Spleen (tissue), 7 donors: Measurements from ENCODE around the gene APBB1IP.

ENCODE experiments used
- CTCF ChIP-seq, 11 experiments: fragments of 200-600 bp in 7 of 11; fragments of 450-650 bp in 4 of 11; sonication (generic) in 4 of 11; IDR thresholded peaks in 8 of 11; conservative IDR thresholded peaks in 3 of 11; 1 replicate in 7 of 11; 2 replicates in 4 of 11; pipeline versions ENCODE4 v1.4.0 to v1.8.0; 2016 to 2021; ENCODE audit warnings: antibody characterized with exemption in 11 of 11, inconsistent platforms in 4 of 11, mild to moderate bottlenecking in 1 of 11
- POLR2AphosphoS5 ChIP-seq, 3 donors: sonication (generic); formaldehyde crosslinking; IDR thresholded peaks; one replicate each; pipeline ENCODE4 v1.5.1; 2017; ENCODE audit warnings: antibody characterized with exemption in 3 of 3
- donor health status: DM: no; HTN: no; CAD: no; lungs with moderate emphysema.
- donor health status: DM: no; HTN: no; CAD: no.
- donor health status: DM: no; HTN: no; CAD: no.

GRCh38 chr10:26507441-26507840 lies 69.3 kb downstream of the APBB1IP start:
- TF ChIP-seq CTCF (IDR thresholded peaks at IDR 0.05 in 8 of 11, conservative IDR thresholded peaks at IDR 0.05 in 3 of 11) (no peak), POLR2AphosphoS5 (IDR thresholded peaks at IDR 0.05) (no peak)
